SK-N-SH (cell line): ENCODE results near the gene TUT4.

Experiments used
- CTCF ChIP-seq: fragments of 200-600 bp; sonication (generic); IDR thresholded peaks from 2 replicates; pipeline ENCODE4 v1.6.1; 2017; ENCODE audit warnings: antibody characterized with exemption, mild to moderate bottlenecking, moderate library complexity
- JUND ChIP-seq: IDR thresholded peaks from 2 replicates; pipeline ENCODE4 v1.4.0; 2012
- TEAD4 ChIP-seq: IDR thresholded peaks from 2 replicates; pipeline ENCODE4 v1.4.0; 2012; ENCODE audit warnings: mild to moderate bottlenecking, borderline replicate concordance; ENCODE audit not compliant: insufficient read depth

DNA sequence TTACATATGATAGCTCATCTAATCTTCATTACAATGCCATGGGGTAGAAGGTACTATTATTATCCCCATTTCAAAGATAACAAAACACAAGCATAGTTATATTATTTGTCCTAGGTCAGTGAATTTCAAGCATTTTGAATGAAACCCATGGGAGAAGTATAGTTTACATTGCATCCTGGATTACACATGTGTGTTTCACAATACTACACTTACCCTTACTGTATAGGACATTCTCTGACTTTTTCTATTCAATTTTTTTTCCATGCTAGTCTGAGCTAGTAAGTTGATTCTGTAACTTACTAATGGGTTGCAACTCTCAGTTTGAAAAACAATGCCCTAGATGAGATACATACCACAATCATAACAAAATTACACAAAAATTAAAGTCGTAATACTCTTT lies 40.6 kb upstream of the TUT4 start:
- no peak for TF ChIP-seq CTCF
- TF ChIP-seq TEAD4: no peak
- no peak for TF ChIP-seq JUND
